GM21360 (cell line): ENCODE results near the gene PEMT.

Experiments used
- ATAC-seq: cut with Tn5 transposase; IDR thresholded peaks from one replicate; pipeline ENCODE4 v1.9.1; 2021; ENCODE audit warnings: mild to moderate bottlenecking, moderate library complexity; ENCODE audit not compliant: unreplicated experiment

Gene PEMT

GRCh38 chr17:17518014-17518413 lies 73.5 kb downstream of the PEMT start:
- ATAC-seq = no peak

GRCh38 chr17:17516941-17517720 lies 74.4 kb downstream of the PEMT start:
- no peak for ATAC-seq

GRCh38 chr17:17515934-17516930 lies 75.3 kb downstream of the PEMT start:
- ATAC-seq = no peak

GRCh38 chr17:17514993-17515933 lies 76.2 kb downstream of the PEMT start:
- ATAC-seq = no peak

GRCh38 chr17:17514361-17514992 lies 77.0 kb downstream of the PEMT start:
- no peak for ATAC-seq

GRCh38 chr17:17513626-17514025 lies 77.9 kb downstream of the PEMT start:
- no peak for ATAC-seq

GRCh38 chr17:17512866-17513265 lies 78.6 kb downstream of the PEMT start:
- no peak for ATAC-seq

GRCh38 chr17:17511881-17512858 lies 79.3 kb downstream of the PEMT start:
- no peak for ATAC-seq

GRCh38 chr17:17511293-17511741 lies 80.2 kb downstream of the PEMT start:
- ATAC-seq = no peak

- no peak for ATAC-seq
Observed at GRCh38 chr17:17510456-17511292, 80.8 kb downstream of the PEMT start.

GRCh38 chr17:17509601-17510425 lies 81.7 kb downstream of the PEMT start:
- no peak for ATAC-seq

GRCh38 chr17:17508646-17509591 lies 82.6 kb downstream of the PEMT start:
- ATAC-seq = no peak

GRCh38 chr17:17508019-17508535 lies 83.4 kb downstream of the PEMT start:
- ATAC-seq = no peak

GRCh38 chr17:17507465-17508011 lies 84.0 kb downstream of the PEMT start:
- no peak for ATAC-seq

- no peak for ATAC-seq
Observed at GRCh38 chr17:17506893-17507464, 84.5 kb downstream of the PEMT start.
